ENCODE measurements around the gene CHMP2A. TPM values are rescaled to one million over a fixed set of nuclear protein-coding genes. Genes with fewer than 3 reads are reported as not detected.

Gene CHMP2A
- total and polyA plus RNA-seq, 2 experiments from 2014 or later, result 92.2 to 145 TPM

DNA sequence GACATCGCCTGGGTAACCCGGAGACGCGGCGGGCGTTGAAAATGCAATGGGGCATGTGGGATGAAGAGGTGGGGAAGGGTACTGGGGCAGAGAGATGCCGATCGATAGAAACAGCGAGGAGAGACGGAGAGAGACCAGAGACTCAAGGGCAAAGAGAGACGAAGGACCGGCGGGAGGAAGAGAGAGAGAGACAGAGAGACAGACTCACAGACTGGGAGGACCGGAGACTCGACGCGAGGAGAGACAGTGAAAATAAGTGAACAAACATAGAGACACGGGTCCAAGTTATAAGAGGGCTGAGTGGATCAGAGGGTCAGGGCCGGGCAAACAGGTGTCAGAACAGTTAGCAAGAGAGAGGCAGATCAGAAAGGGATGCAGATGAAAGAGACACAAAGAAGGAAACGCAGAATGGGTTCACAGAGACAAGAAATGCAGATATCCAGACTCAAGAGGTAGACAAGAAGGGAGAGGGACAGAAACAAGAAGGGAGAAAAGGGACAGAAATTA is 18.8 kb upstream of the CHMP2A start (continued):
- TF ChIP-seq EZH2 (IDR thresholded peaks at IDR 0.05; ENCODE audit: low read depth, unreplicated experiment) (no peak), ZNF331 (CRISPR knock-in tag; IDR thresholded peaks at IDR 0.05; ENCODE audit: low read depth) (no peak)
- TF ChIP-seq, protein P1, sequence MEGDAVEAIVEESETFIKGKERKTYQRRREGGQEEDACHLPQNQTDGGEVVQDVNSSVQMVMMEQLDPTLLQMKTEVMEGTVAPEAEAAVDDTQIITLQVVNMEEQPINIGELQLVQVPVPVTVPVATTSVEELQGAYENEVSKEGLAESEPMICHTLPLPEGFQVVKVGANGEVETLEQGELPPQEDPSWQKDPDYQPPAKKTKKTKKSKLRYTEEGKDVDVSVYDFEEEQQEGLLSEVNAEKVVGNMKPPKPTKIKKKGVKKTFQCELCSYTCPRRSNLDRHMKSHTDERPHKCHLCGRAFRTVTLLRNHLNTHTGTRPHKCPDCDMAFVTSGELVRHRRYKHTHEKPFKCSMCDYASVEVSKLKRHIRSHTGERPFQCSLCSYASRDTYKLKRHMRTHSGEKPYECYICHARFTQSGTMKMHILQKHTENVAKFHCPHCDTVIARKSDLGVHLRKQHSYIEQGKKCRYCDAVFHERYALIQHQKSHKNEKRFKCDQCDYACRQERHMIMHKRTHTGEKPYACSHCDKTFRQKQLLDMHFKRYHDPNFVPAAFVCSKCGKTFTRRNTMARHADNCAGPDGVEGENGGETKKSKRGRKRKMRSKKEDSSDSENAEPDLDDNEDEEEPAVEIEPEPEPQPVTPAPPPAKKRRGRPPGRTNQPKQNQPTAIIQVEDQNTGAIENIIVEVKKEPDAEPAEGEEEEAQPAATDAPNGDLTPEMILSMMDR (conservative IDR thresholded peaks at IDR 0.05; ENCODE audit: low read depth in 2 of 2), result no peak
- TF ChIP-seq, protein P2, sequence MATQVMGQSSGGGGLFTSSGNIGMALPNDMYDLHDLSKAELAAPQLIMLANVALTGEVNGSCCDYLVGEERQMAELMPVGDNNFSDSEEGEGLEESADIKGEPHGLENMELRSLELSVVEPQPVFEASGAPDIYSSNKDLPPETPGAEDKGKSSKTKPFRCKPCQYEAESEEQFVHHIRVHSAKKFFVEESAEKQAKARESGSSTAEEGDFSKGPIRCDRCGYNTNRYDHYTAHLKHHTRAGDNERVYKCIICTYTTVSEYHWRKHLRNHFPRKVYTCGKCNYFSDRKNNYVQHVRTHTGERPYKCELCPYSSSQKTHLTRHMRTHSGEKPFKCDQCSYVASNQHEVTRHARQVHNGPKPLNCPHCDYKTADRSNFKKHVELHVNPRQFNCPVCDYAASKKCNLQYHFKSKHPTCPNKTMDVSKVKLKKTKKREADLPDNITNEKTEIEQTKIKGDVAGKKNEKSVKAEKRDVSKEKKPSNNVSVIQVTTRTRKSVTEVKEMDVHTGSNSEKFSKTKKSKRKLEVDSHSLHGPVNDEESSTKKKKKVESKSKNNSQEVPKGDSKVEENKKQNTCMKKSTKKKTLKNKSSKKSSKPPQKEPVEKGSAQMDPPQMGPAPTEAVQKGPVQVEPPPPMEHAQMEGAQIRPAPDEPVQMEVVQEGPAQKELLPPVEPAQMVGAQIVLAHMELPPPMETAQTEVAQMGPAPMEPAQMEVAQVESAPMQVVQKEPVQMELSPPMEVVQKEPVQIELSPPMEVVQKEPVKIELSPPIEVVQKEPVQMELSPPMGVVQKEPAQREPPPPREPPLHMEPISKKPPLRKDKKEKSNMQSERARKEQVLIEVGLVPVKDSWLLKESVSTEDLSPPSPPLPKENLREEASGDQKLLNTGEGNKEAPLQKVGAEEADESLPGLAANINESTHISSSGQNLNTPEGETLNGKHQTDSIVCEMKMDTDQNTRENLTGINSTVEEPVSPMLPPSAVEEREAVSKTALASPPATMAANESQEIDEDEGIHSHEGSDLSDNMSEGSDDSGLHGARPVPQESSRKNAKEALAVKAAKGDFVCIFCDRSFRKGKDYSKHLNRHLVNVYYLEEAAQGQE (IDR thresholded peaks at IDR 0.05; ENCODE audit: unreplicated experiment), result no peak
- TF ChIP-seq, protein P3, sequence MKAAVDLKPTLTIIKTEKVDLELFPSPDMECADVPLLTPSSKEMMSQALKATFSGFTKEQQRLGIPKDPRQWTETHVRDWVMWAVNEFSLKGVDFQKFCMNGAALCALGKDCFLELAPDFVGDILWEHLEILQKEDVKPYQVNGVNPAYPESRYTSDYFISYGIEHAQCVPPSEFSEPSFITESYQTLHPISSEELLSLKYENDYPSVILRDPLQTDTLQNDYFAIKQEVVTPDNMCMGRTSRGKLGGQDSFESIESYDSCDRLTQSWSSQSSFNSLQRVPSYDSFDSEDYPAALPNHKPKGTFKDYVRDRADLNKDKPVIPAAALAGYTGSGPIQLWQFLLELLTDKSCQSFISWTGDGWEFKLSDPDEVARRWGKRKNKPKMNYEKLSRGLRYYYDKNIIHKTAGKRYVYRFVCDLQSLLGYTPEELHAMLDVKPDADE (IDR thresholded peaks at IDR 0.05), result no peak

DNA sequence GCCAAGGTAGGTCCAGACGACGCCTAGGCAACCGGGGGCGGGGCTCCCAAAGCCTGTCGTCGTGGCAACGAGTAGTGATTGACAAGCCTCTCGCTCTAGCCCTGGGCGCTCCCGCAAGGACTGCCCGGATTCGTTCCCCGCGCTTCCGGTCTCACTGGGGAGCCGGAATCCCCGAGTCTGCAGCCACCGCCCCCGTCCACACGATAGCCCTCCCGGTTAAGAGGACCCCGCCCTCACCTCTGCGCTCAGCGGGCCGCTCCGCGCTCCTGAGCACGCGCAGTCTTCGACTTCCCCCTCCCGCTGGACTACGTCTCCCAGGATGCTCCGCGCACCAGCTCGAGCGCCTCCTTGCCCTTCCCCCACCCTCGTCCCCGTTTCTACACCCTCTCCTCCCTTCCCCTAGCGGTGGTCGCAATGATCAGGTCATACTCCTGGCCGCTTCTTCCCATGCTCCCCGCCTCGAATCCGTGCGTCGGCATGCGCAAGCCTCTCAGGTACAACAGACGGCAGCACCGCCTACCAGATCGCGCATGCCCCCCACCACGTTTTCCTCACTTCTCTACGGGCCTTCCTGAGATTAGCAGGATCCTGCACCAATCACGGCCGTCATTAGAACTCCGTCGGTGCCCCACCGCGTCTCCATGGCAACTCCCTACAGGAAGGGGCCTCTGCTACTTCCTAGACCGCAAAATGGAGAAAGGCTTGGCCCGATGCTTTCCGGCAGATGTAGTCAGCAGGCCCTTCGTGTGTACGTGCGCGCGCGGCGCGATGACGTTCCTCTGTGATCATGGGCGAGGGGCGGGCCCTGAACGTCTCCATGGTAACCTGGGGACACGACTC is 18.1 kb upstream of the CHMP2A start, which contains the start of gene MZF1:
Gene MZF1 (minus strand): TSS at position 518 of the 840 bp plus-strand sequence. CDS start 1,946 bp downstream, outside the sequence.
- Histone ChIP-seq H3K27me3 (ENCODE audit: insufficient read depth) (no peaks in the 10 kb centered on the region), H3K9me2 (ENCODE audit: insufficient read depth) (no peaks in the 10 kb centered on the region), H3K4me2 (peak within 1 kb of the TSS; percentile 81), H4K20me1 (replicated peaks; ENCODE audit: insufficient read depth) (0 out of 2 replicates have a peak, but pooled peaks cover 3% of the 10 kb centered on the region), H2AFZ (peak within 1 kb of the TSS; percentile 52), H3K4me3 (peak within 1 kb of the TSS; percentile 63), H3F3A (replicated peaks; ENCODE audit: low read depth) (peaks cover 11% of the 10 kb centered on the region), H3K79me2 (replicated peaks; ENCODE audit: insufficient read depth) (peaks cover 12% of the 10 kb centered on the region; the same call in 1 of the 2 replicates), H3K4me1 (ENCODE audit: insufficient read depth) (peaks cover 12% of the 10 kb centered on the region), H3K27ac (ENCODE audit: low read depth) (peak within 1 kb of the TSS; percentile 96), H3K36me3 (ENCODE audit: insufficient read depth) (no peaks in the 10 kb centered on the region)
- H3K27me3 Mint-ChIP-seq (ENCODE audit: insufficient read depth, low read depth, poor library complexity), result peaks cover 15% of the 10 kb centered on the region
- H3K27ac Mint-ChIP-seq, result peak within 1 kb of the TSS; percentile 100
- peaks cover 17% of the 10 kb centered on the region for H3K4me1 Mint-ChIP-seq
- H3K4me3 Mint-ChIP-seq, result peak within 1 kb of the TSS; percentile 95
- DNase-seq (ENCODE audit: low spot score) (peak; percentile 100), ATAC-seq (peak; percentile 66)
- H3K36me3 Mint-ChIP-seq (ENCODE audit: low read depth), result peaks cover 15% of the 10 kb centered on the region
- no peaks in the 10 kb centered on the region; the same call in 1 of the 3 replicates for H3K9me3 Mint-ChIP-seq
- TF ChIP-seq STAT1 (IDR thresholded peaks at IDR 0.05; ENCODE audit: unreplicated experiment), result no peak
- no peak for TF ChIP-seq ZNF331 (CRISPR knock-in tag; IDR thresholded peaks at IDR 0.05; ENCODE audit: low read depth)
- TF ChIP-seq POLR2AphosphoS5 (IDR thresholded peaks at IDR 0.05; ENCODE audit: low read depth), result peak; percentile 61
- TF ChIP-seq JUNB (IDR thresholded peaks at IDR 0.05; ENCODE audit: unreplicated experiment), result no peak
- no peak for TF ChIP-seq EZH2 (IDR thresholded peaks at IDR 0.05; ENCODE audit: low read depth, unreplicated experiment)
- TF ChIP-seq, protein P3 (IDR thresholded peaks at IDR 0.05), result peak; percentile 68

All from GM23338 (cell line).